ENCODE results near the gene POLD1. TPM values are rescaled to one million over a fixed set of nuclear protein-coding genes. Genes with fewer than 3 reads are reported as not detected.
A peak's percentile ranks its signal among the peaks of the same experiment; 100 is the strongest.
"Not testable (repeated sequence)": the region's sequence is repeated elsewhere in the genome, so short reads cannot be mapped to it uniquely, and the experiment has no call there.

POLD1 gene
- total and polyA plus RNA-seq, 2 experiments from 2014 or later, result 73.8 to 74.3 TPM

GRCh38 chr19:50383001-50383851 is 921 bp upstream of the POLD1 start:
- Histone ChIP-seq H3K27me3 (no peaks in the 10 kb centered on the region), H3K4me1 (ENCODE audit: low read depth) (peaks cover 19% of the 10 kb centered on the region), H3K4me3 (peak overlapping the region; percentile 20), H3K9me3 (ENCODE audit: low read depth) (no peaks in the 10 kb centered on the region), H3K36me3 (peaks cover 11% of the 10 kb centered on the region), H3K27ac (peak overlapping the region; percentile 48)
- DNase-seq (ENCODE audit: low read depth in 1 of 2, low spot score in 1 of 2), result no peak
- no peak for TF ChIP-seq CTCF (IDR thresholded peaks at IDR 0.05; ENCODE audit: low read depth, low read length)

DNA sequence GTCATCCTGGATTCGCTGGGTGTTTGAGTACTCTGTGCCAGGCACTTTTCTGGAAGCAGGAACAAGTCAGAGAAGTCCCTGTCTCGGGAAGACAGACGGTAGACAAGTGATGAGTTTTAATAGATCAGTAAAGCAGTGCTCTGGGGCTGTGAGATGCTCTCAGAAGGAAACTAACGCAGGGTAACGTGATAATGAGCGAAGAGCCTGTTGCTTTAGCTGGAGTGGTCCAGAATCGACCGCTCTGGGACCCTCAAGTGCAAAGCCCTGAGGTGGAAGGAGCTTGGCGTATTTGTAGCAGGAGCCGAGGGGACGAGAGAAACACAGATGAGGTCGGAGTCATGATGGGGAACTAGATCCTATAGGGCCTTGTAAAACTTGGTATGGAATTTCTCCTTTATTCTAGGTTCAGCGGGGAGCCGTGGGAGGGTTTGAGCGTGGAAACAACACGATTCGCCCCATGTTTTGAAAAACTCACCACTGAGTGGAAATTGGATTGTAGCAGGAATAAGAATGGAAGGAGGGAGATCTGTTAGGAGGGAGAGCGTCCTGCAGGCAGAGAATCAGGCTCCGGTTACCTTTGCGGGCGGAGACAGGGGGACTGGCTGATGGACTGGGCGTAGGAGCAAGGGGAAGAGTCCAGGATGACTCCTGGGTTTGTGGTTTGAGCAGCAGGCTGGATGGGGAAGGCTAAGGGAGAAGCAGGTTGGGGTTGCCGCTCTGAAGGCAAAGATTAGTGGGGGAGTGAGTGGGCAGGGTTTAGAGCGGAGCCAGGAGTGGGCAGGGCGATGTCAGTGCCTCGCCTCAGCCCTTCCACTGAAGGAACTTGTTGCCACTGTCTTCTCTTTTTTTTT is 763 bp downstream of the POLD1 start:
- H3K4me1 ChIP-seq (ENCODE audit: low read depth), result peaks cover 18% of the 10 kb centered on the region
- DNase-seq (ENCODE audit: low read depth in 1 of 2, low spot score in 1 of 2), result peak; percentile 11 to 27
- H3K27ac ChIP-seq, result peak overlapping the region; percentile 44
- H3K36me3 ChIP-seq, result peaks cover 7% of the 10 kb centered on the region
- H3K27me3 ChIP-seq, result no peaks in the 10 kb centered on the region
- H3K4me3 ChIP-seq, result peak overlapping the region; percentile 45
- no peak for TF ChIP-seq CTCF (IDR thresholded peaks at IDR 0.05; ENCODE audit: low read depth, low read length)
- no peaks in the 10 kb centered on the region for H3K9me3 ChIP-seq (ENCODE audit: low read depth)

GRCh38 chr19:50387176-50387867 is 3.2 kb downstream of the POLD1 start:
- H3K4me3 ChIP-seq, result no peak overlapping the region
- no peak overlapping the region for H3K27ac ChIP-seq
- H3K27me3 ChIP-seq, result no peaks in the 10 kb centered on the region
- no peak for TF ChIP-seq CTCF (IDR thresholded peaks at IDR 0.05; ENCODE audit: low read depth, low read length)
- DNase-seq (ENCODE audit: low read depth in 1 of 2, low spot score in 1 of 2), result peak in 1 of 2 donors; percentile 47
- H3K9me3 ChIP-seq (ENCODE audit: low read depth), result no peaks in the 10 kb centered on the region
- no peaks in the 10 kb centered on the region for H3K4me1 ChIP-seq (ENCODE audit: low read depth)
- peaks cover 7% of the 10 kb centered on the region for H3K36me3 ChIP-seq

- H3K4me1 ChIP-seq (ENCODE audit: low read depth), result no peaks in the 10 kb centered on the region
- H3K36me3 ChIP-seq, result peaks cover 5% of the 10 kb centered on the region
- H3K27me3 ChIP-seq, result no peaks in the 10 kb centered on the region
- no peak for TF ChIP-seq CTCF (IDR thresholded peaks at IDR 0.05; ENCODE audit: low read depth, low read length)
- no peak overlapping the region for H3K4me3 ChIP-seq
- no peak overlapping the region for H3K27ac ChIP-seq
- no peaks in the 10 kb centered on the region for H3K9me3 ChIP-seq (ENCODE audit: low read depth)
- no peak for DNase-seq (ENCODE audit: low read depth in 1 of 2, low spot score in 1 of 2)
Measured at GRCh38 chr19:50387868-50388245, 3.7 kb downstream of the POLD1 start.

- DNase-seq (ENCODE audit: low read depth in 1 of 2, low spot score in 1 of 2); H3K4me1 ChIP-seq (ENCODE audit: low read depth); H3K4me3 ChIP-seq; H3K36me3 ChIP-seq; H3K27me3 ChIP-seq; H3K27ac ChIP-seq; H3K9me3 ChIP-seq (ENCODE audit: low read depth): not testable (repeated sequence)
Measured at GRCh38 chr19:50390295-50390694, 6.1 kb downstream of the POLD1 start.

- H3K36me3 ChIP-seq; H3K9me3 ChIP-seq (ENCODE audit: low read depth); H3K27ac ChIP-seq; H3K4me1 ChIP-seq (ENCODE audit: low read depth); H3K4me3 ChIP-seq; H3K27me3 ChIP-seq; DNase-seq (ENCODE audit: low read depth in 1 of 2, low spot score in 1 of 2): not testable (repeated sequence)
Measured at GRCh38 chr19:50390952-50391351, 6.8 kb downstream of the POLD1 start.

All from cardiac muscle cell (in vitro differentiated cells and primary cell).